ENCODE measurements around the gene SPEM2. TPM values are rescaled to one million over a fixed set of nuclear protein-coding genes. Genes with fewer than 3 reads are reported as not detected.

The SPEM2 gene
- total RNA-seq, 1 experiment from 2014 or later = not detected

- H2AFZ ChIP-seq (ENCODE audit: low read length) = no peak within 1 kb of the TSS
These were observed 19.5 kb downstream of the SPEM2 start, which contains the start of gene CHRNB1 for GRCh38 chr17:7444682-7445618. Gene CHRNB1 (plus strand): TSS chr17:7445061. CDS start chr17:7445128, 67 bp downstream.

GRCh38 chr17:7445619-7445968 is 20.2 kb downstream of the SPEM2 start:
- Histone ChIP-seq H3K27me3 (ENCODE audit: low read length) (no peaks in the 10 kb centered on the region), H3K4me2 (ENCODE audit: low read length) (no peak overlapping the region), H3K9me3 (ENCODE audit: low read length) (no peaks in the 10 kb centered on the region), H4K20me1 (ENCODE audit: low read length) (no peaks in the 10 kb centered on the region), H3K4me3 (ENCODE audit: low read length) (no peak overlapping the region), H3K9ac (ENCODE audit: low read length) (no peak overlapping the region), H3K36me3 (ENCODE audit: low read depth, low read length) (no peaks in the 10 kb centered on the region), H2AFZ (ENCODE audit: low read length) (no peak overlapping the region), H3K4me1 (ENCODE audit: insufficient read depth, low read length) (no peaks in the 10 kb centered on the region), H3K79me2 (ENCODE audit: low read length) (no peaks in the 10 kb centered on the region), H3F3A (ENCODE audit: low read length, unreplicated experiment) (no peaks in the 10 kb centered on the region), H3K9me2 (replicated peaks; ENCODE audit: low read length) (no peaks in the 10 kb centered on the region), H3K27ac (ENCODE audit: low read length) (no peak overlapping the region)
- intact Hi-C loops (cut with micrococcal nuclease) = no loop called here
- ChIA-PET CTCF (no interaction called here), POLR2A (ENCODE audit: unreplicated experiment) (no interaction called here)
- no peak for DNase-seq
- BruUV-seq (replicated peaks) = no TSS peak
- no peak for TF ChIP-seq EZH2phosphoT487 (IDR thresholded peaks at IDR 0.05; ENCODE audit: borderline replicate concordance, low read length)
- TF ChIP-seq CTCF (conservative IDR thresholded peaks at IDR 0.05; ENCODE audit: low read depth, low read length) = no peak
- TF ChIP-seq EZH2 (IDR thresholded peaks at IDR 0.05; ENCODE audit: low read length, unreplicated experiment) = no peak
- no peak for ATAC-seq

More at GRCh38 chr17:7444682-7445618, 19.5 kb downstream of the SPEM2 start, which contains the start of gene CHRNB1:
- BruUV-seq (replicated peaks) = no TSS peak
- no peaks in the 10 kb centered on the region for H3K9me3 ChIP-seq (ENCODE audit: low read length)
- no peaks in the 10 kb centered on the region for H4K20me1 ChIP-seq (ENCODE audit: low read length)
- no peak within 1 kb of the TSS for H3K27ac ChIP-seq (ENCODE audit: low read length)
- H3F3A ChIP-seq (ENCODE audit: low read length, unreplicated experiment) = no peaks in the 10 kb centered on the region
- no peaks in the 10 kb centered on the region for H3K79me2 ChIP-seq (ENCODE audit: low read length)
- H3K9me2 ChIP-seq (replicated peaks; ENCODE audit: low read length) = no peaks in the 10 kb centered on the region
- DNase-seq (no peak), ATAC-seq (no peak)
- TF ChIP-seq CTCF (conservative IDR thresholded peaks at IDR 0.05; ENCODE audit: low read depth, low read length) (no peak), EZH2phosphoT487 (IDR thresholded peaks at IDR 0.05; ENCODE audit: borderline replicate concordance, low read length) (no peak), EZH2 (IDR thresholded peaks at IDR 0.05; ENCODE audit: low read length, unreplicated experiment) (no peak)
- CTCF ChIA-PET = no interaction called here
- intact Hi-C loops (cut with micrococcal nuclease) = no loop called here
- H3K4me2 ChIP-seq (ENCODE audit: low read length) = no peak within 1 kb of the TSS
- POLR2A ChIA-PET (ENCODE audit: unreplicated experiment) = no interaction called here
- no peaks in the 10 kb centered on the region for H3K36me3 ChIP-seq (ENCODE audit: low read depth, low read length)
- H3K27me3 ChIP-seq (ENCODE audit: low read length) = no peaks in the 10 kb centered on the region
- no peak within 1 kb of the TSS for H3K9ac ChIP-seq (ENCODE audit: low read length)
- H3K4me3 ChIP-seq (ENCODE audit: low read length) = no peak within 1 kb of the TSS
- no peaks in the 10 kb centered on the region for H3K4me1 ChIP-seq (ENCODE audit: insufficient read depth, low read length)

GRCh38 chr17:7448461-7448860 is 23.0 kb downstream of the SPEM2 start:
- ChIA-PET CTCF (no interaction called here), POLR2A (ENCODE audit: unreplicated experiment) (no interaction called here)
- Histone ChIP-seq H3K4me1 (ENCODE audit: insufficient read depth, low read length) (no peaks in the 10 kb centered on the region), H3K9me2 (replicated peaks; ENCODE audit: low read length) (no peaks in the 10 kb centered on the region), H3K36me3 (ENCODE audit: low read depth, low read length) (no peaks in the 10 kb centered on the region), H3K4me2 (ENCODE audit: low read length) (no peak overlapping the region), H3K4me3 (ENCODE audit: low read length) (no peak overlapping the region), H3K27me3 (ENCODE audit: low read length) (no peaks in the 10 kb centered on the region), H4K20me1 (ENCODE audit: low read length) (no peaks in the 10 kb centered on the region), H3K9me3 (ENCODE audit: low read length) (no peaks in the 10 kb centered on the region), H3K27ac (ENCODE audit: low read length) (no peak overlapping the region), H3K79me2 (ENCODE audit: low read length) (no peaks in the 10 kb centered on the region), H3K9ac (ENCODE audit: low read length) (no peak overlapping the region), H3F3A (ENCODE audit: low read length, unreplicated experiment) (no peaks in the 10 kb centered on the region), H2AFZ (ENCODE audit: low read length) (no peak overlapping the region)
- intact Hi-C loops (cut with micrococcal nuclease) = no loop called here
- ATAC-seq (no peak), DNase-seq (no peak)
- no TSS peak for BruUV-seq (replicated peaks)
- TF ChIP-seq EZH2 (IDR thresholded peaks at IDR 0.05; ENCODE audit: low read length, unreplicated experiment) = no peak
- TF ChIP-seq CTCF (conservative IDR thresholded peaks at IDR 0.05; ENCODE audit: low read depth, low read length) = no peak
- no peak for TF ChIP-seq EZH2phosphoT487 (IDR thresholded peaks at IDR 0.05; ENCODE audit: borderline replicate concordance, low read length)
